ENCODE results near the gene GRAMD1C. TPM values are rescaled to one million over a fixed set of nuclear protein-coding genes. Genes with fewer than 3 reads are reported as not detected.
A peak's percentile ranks its signal among the peaks of the same experiment; 100 is the strongest.

The GRAMD1C gene
- total and polyA plus RNA-seq, 2 donors (not counting 3 experiments of a cell fraction or from before 2014, with no cell fraction given): 7.0 to 24.0 TPM

GRCh38 chr3:113963879-113964278 is 125.3 kb downstream of the GRAMD1C start:
- TF ChIP-seq EZH2 (IDR thresholded peaks at IDR 0.05; ENCODE audit: borderline replicate concordance, low read depth, low read length, severe bottlenecking) (no peak), MYC (IDR thresholded peaks at IDR 0.05; ENCODE audit: low read depth, low read length) (no peak), FOS (IDR thresholded peaks at IDR 0.05; ENCODE audit: borderline replicate concordance, insufficient read depth, low read length) (no peak), POLR2AphosphoS5 (IDR thresholded peaks at IDR 0.05; ENCODE audit: insufficient read depth, low read depth, low read length) (no peak), GATA2 (IDR thresholded peaks at IDR 0.05; ENCODE audit: insufficient read depth, insufficient read length, low read depth, low read length) (no peak), JUN (IDR thresholded peaks at IDR 0.05; ENCODE audit: borderline replicate concordance, insufficient read depth, insufficient read length, low read depth) (no peak), POLR2A (IDR thresholded peaks at IDR 0.05; ENCODE audit: low read depth, low read length) (no peak)
- TF ChIP-seq, protein P1, sequence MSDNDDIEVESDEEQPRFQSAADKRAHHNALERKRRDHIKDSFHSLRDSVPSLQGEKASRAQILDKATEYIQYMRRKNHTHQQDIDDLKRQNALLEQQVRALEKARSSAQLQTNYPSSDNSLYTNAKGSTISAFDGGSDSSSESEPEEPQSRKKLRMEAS (IDR thresholded peaks at IDR 0.05; ENCODE audit: insufficient read depth, insufficient read length): no peak
- TF ChIP-seq, protein P2, sequence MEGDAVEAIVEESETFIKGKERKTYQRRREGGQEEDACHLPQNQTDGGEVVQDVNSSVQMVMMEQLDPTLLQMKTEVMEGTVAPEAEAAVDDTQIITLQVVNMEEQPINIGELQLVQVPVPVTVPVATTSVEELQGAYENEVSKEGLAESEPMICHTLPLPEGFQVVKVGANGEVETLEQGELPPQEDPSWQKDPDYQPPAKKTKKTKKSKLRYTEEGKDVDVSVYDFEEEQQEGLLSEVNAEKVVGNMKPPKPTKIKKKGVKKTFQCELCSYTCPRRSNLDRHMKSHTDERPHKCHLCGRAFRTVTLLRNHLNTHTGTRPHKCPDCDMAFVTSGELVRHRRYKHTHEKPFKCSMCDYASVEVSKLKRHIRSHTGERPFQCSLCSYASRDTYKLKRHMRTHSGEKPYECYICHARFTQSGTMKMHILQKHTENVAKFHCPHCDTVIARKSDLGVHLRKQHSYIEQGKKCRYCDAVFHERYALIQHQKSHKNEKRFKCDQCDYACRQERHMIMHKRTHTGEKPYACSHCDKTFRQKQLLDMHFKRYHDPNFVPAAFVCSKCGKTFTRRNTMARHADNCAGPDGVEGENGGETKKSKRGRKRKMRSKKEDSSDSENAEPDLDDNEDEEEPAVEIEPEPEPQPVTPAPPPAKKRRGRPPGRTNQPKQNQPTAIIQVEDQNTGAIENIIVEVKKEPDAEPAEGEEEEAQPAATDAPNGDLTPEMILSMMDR (IDR thresholded peaks at IDR 0.05; ENCODE audit: extremely low read depth in 1 of 2, insufficient read depth in 1 of 2, low read depth in 1 of 2, low read length in 2 of 2): no peak
- H3K9me1 ChIP-seq (replicated peaks; ENCODE audit: control insufficient read depth, extremely low read depth, insufficient read depth, low read length): no peaks in the 10 kb centered on the region
- no peak overlapping the region for H3K4me3 ChIP-seq (replicated peaks in 1 of 3; ENCODE audit: insufficient read depth in 1 of 3, low read depth in 1 of 3, low read length in 3 of 3)
- H2AFZ ChIP-seq (ENCODE audit: low read depth, low read length): no peak overlapping the region
- ChIA-PET POLR2A (no interaction called here), CTCF (interaction anchor here (1.0 to 1.4 kb wide), 3 partner anchors 10 to 228 kb away, joined by 3 to 5 read pairs (median 3); no protein-coding TSS in a partner anchor)
- FAIRE-seq (peak; percentile 15), DNase-seq (ENCODE audit: low read depth, low spot score) (no peak)
- H3K27me3 ChIP-seq (ENCODE audit: control insufficient read depth in 2 of 2, insufficient read depth in 2 of 2, low read length in 2 of 2): no peaks in the 10 kb centered on the region
- no peak overlapping the region for H3K27ac ChIP-seq (ENCODE audit: insufficient read depth, low read depth, low read length)
- H4K20me1 ChIP-seq (replicated peaks; ENCODE audit: control insufficient read depth, extremely low read depth, insufficient read depth, low read length): no peaks in the 10 kb centered on the region
- intact Hi-C loops (cut with micrococcal nuclease) (no loop called here), dilution Hi-C loops (cut with MboI; ENCODE audit: extremely low pct_ligation_motif_present, low sequenced_read_pairs) (no loop called here)
- no peak overlapping the region for H3K4me2 ChIP-seq (ENCODE audit: insufficient read depth, low read length)
- BruUV-seq (replicated peaks): no TSS peak
- no peaks in the 10 kb centered on the region for H3K79me2 ChIP-seq (ENCODE audit: control insufficient read depth, insufficient read depth, low read length)
- H3K9me3 ChIP-seq (replicated peaks; ENCODE audit: control insufficient read depth, insufficient read depth, low read length): no peaks in the 10 kb centered on the region
- no peaks in the 10 kb centered on the region for H3K4me1 ChIP-seq (ENCODE audit: control insufficient read depth, extremely low read depth, insufficient read depth, low read length)
- H3K36me3 ChIP-seq (ENCODE audit: control insufficient read depth in 2 of 2, extremely low read depth in 1 of 2, insufficient read depth in 2 of 2, low read length in 2 of 2): no peaks in the 10 kb centered on the region
- no peak overlapping the region for H3K9ac ChIP-seq (replicated peaks; ENCODE audit: extremely low read depth, insufficient read depth, low read length)

Measured in endothelial cell of umbilical vein (primary cell).